SK-N-SH (cell line): ENCODE measurements around the gene WWOX. TPM values are rescaled to one million over a fixed set of nuclear protein-coding genes. Genes with fewer than 3 reads are reported as not detected.

Experiments used
- CTCF ChIA-PET: fragments of 300-600, 350-600 bp; formaldehyde crosslinking; extraction: SDS; loops from one replicate; lab custom pipeline; 2021; lab: Yijun Ruan, JAX
- POLR2A ChIA-PET: fragments of 350-600 bp; sonication (Branson Sonifier 250); formaldehyde crosslinking; extraction: SDS; loops from one replicate; lab custom pipeline; 2020; ENCODE audit warnings: antibody characterized with exemption, inconsistent platforms; lab: Yijun Ruan, JAX
- DNase-seq: peaks from one replicate; pipeline ENCODE4 v3.0.0; 2012
- H2AFZ ChIP-seq: fragments of 200-600 bp; sonication (generic); 2 replicates; pipeline ENCODE4 v1.8.1; 2016; ENCODE audit warnings: antibody characterized with exemption, mild to moderate bottlenecking, low read depth
- H3F3A ChIP-seq: fragments of 200-600 bp; sonication (generic); replicated peaks from 2 replicates; pipeline ENCODE3; 2016; ENCODE audit warnings: antibody characterized with exemption, mild to moderate bottlenecking; ENCODE audit not compliant: insufficient read depth
- H3K27ac ChIP-seq, 2 experiments: fragments of 200-500 bp in 1 of 2; fragments of 200-600 bp in 1 of 2; sonication (Bioruptor generic) in 1 of 2; sonication (generic), shearing (Covaris generic) in 1 of 2; 2 replicates each; pipeline versions ENCODE4 v1.5.1 to v1.6.1; 2014 to 2016; ENCODE audit warnings: low read depth in 2 of 2, inconsistent platforms in 1 of 2, low read length in 1 of 2, mild to moderate bottlenecking in 1 of 2, mixed read lengths in 1 of 2
- H3K27me3 ChIP-seq: fragments of 200-600 bp; sonication (generic), shearing (Covaris generic); 2 replicates; pipeline ENCODE4 v1.6.1; 2016; ENCODE audit warnings: mixed run types; ENCODE audit not compliant: insufficient read depth
- H3K36me3 ChIP-seq, 2 experiments: fragments of 200-500 bp in 1 of 2; fragments of 200-600 bp in 1 of 2; sonication (Bioruptor generic) in 1 of 2; sonication (generic) in 1 of 2; replicated peaks in 1 of 2; 2 replicates each; pipeline versions ENCODE3 to v1.5.1; 2014 to 2016; ENCODE audit warnings: low read length in 1 of 2, mild to moderate bottlenecking in 1 of 2; ENCODE audit not compliant: insufficient read depth in 2 of 2, control insufficient read depth in 1 of 2
- H3K4me1 ChIP-seq, 2 experiments: fragments of 200-500 bp in 1 of 2; fragments of 200-600 bp in 1 of 2; sonication (Bioruptor generic) in 1 of 2; sonication (generic), shearing (Covaris generic) in 1 of 2; 2 replicates each; pipeline versions ENCODE4 v1.5.1 to v1.6.1; 2014 to 2016; ENCODE audit warnings: low read depth in 1 of 2, low read length in 1 of 2, mixed run types in 1 of 2; ENCODE audit not compliant: insufficient read depth in 2 of 2, control insufficient read depth in 1 of 2
- H3K4me2 ChIP-seq: fragments of 200-600 bp; sonication (generic), shearing (Covaris generic); 2 replicates; pipeline ENCODE4 v1.6.1; 2017; ENCODE audit warnings: mixed run types
- H3K4me3 ChIP-seq, 2 experiments: fragments of 200-500 bp in 1 of 2; fragments of 200-600 bp in 1 of 2; sonication (Bioruptor generic) in 1 of 2; sonication (generic), shearing (Covaris generic) in 1 of 2; 2 replicates each; pipeline versions ENCODE4 v1.5.1 to v1.8.1; 2014 to 2016; ENCODE audit warnings: low read depth in 2 of 2, inconsistent platforms in 1 of 2, low read length in 1 of 2, mild to moderate bottlenecking in 1 of 2, mixed read lengths in 1 of 2, moderate library complexity in 1 of 2
- H3K79me2 ChIP-seq: fragments of 200-600 bp; sonication (generic); 2 replicates; pipeline ENCODE4 v1.8.1; 2017; ENCODE audit warnings: mild to moderate bottlenecking; ENCODE audit not compliant: insufficient read depth
- H3K9ac ChIP-seq: fragments of 200-600 bp; sonication (generic); 2 replicates; pipeline ENCODE4 v1.6.1; 2017; ENCODE audit warnings: mixed run types
- H3K9me2 ChIP-seq: fragments of 200-600 bp; sonication (generic); 2 replicates; pipeline ENCODE4 v1.6.1; 2017; ENCODE audit warnings: mixed run types
- H3K9me3 ChIP-seq: fragments of 200-600 bp; sonication (generic); 2 replicates; pipeline ENCODE4 v1.6.1; 2017; ENCODE audit warnings: mixed run types, mild to moderate bottlenecking, moderate library complexity
- H4K20me1 ChIP-seq: fragments of 200-600 bp; sonication (generic); 2 replicates; pipeline ENCODE4 v1.6.1; 2017; ENCODE audit warnings: mild to moderate bottlenecking, mixed run types; ENCODE audit not compliant: insufficient read depth
- CHD2 ChIP-seq: fragments of 150-350 bp; IDR thresholded peaks from 2 replicates; pipeline ENCODE4 v1.6.1; 2018; ENCODE audit warnings: low read length; ENCODE audit not compliant: partially characterized antibody
- EZH2phosphoT487 ChIP-seq: fragments of 200-600 bp; sonication (generic); IDR thresholded peaks from 2 replicates; pipeline ENCODE4 v1.6.1; 2017; ENCODE audit warnings: low read depth, mixed run types, mild to moderate bottlenecking, antibody characterized with exemption, moderate library complexity, borderline replicate concordance
- FOSL2 ChIP-seq: IDR thresholded peaks from 2 replicates; pipeline ENCODE4 v1.4.0; 2012; ENCODE audit warnings: low read depth, mild to moderate bottlenecking, moderate library complexity, borderline replicate concordance
- FOXJ3 ChIP-seq: sonication (generic); formaldehyde crosslinking; IDR thresholded peaks from 2 replicates; pipeline ENCODE4 v1.5.1; 2020; ENCODE audit warnings: mild to moderate bottlenecking, missing genetic modification reagents
- FOXM1 ChIP-seq: IDR thresholded peaks from 2 replicates; pipeline ENCODE4 v1.4.0; 2012; ENCODE audit warnings: low read depth, mild to moderate bottlenecking
- JUND ChIP-seq: IDR thresholded peaks from 2 replicates; pipeline ENCODE4 v1.4.0; 2012
- MAX ChIP-seq: IDR thresholded peaks from 2 replicates; pipeline ENCODE4 v1.4.0; 2012; ENCODE audit warnings: low read depth
- NRF1 ChIP-seq: IDR thresholded peaks from 2 replicates; pipeline ENCODE4 v1.6.1; 2012; ENCODE audit warnings: low read depth, mild to moderate bottlenecking, low read length
- PBX3 ChIP-seq: IDR thresholded peaks from 2 replicates; pipeline ENCODE4; 2012
- RCOR1 ChIP-seq: fragments of 150-350 bp; IDR thresholded peaks from 2 replicates; pipeline ENCODE4 v1.6.1; 2017; ENCODE audit warnings: antibody characterized with exemption, low read length
- RFX5 ChIP-seq: IDR thresholded peaks from 2 replicates; pipeline ENCODE4 v1.6.1; 2012; ENCODE audit warnings: mild to moderate bottlenecking, improper control_type of control experiment, low read length
- TAF1 ChIP-seq: IDR thresholded peaks from 2 replicates; pipeline ENCODE4 v1.6.1; 2012; ENCODE audit warnings: low read depth, mild to moderate bottlenecking, low read length, moderate library complexity, borderline replicate concordance
- TCF12 ChIP-seq: IDR thresholded peaks from 2 replicates; pipeline ENCODE4 v1.4.0; 2012
- TEAD4 ChIP-seq: IDR thresholded peaks from 2 replicates; pipeline ENCODE4 v1.4.0; 2012; ENCODE audit warnings: mild to moderate bottlenecking, borderline replicate concordance; ENCODE audit not compliant: insufficient read depth
- USF1 ChIP-seq: IDR thresholded peaks from 2 replicates; pipeline ENCODE4 v1.4.0; 2012; ENCODE audit warnings: low read depth, borderline replicate concordance
- YY1 ChIP-seq: IDR thresholded peaks from 2 replicates; pipeline ENCODE4 v1.4.0; 2012; ENCODE audit warnings: low read depth, mild to moderate bottlenecking
- WGBS: methylation state at CpG from one replicate; pipeline ENCODE4 v1.1.6; 2017; ENCODE audit warnings: low lambda C conversion rate; 5-methylcytosine and 5-hydroxymethylcytosine counted together
- polyA plus RNA-seq, 3 experiments: library from polyadenylated mRNA; depleted of rRNA; stranded (reverse); fragments of >200 nt; gene quantifications; 2 replicates each; pipeline ENCODE4 v1.2.3, GENCODE V29; 2012

Gene WWOX
- polyA plus RNA-seq, 1 of the 3 experiments (the other 2 are of a cell fraction), result 10.8 TPM

GRCh38 chr16:79003026-79003609, 903.7 kb downstream of the WWOX start (continued):
- TF ChIP-seq USF1 (no peak), CHD2 (no peak), NRF1 (no peak), PBX3 (no peak), RFX5 (no peak), MAX (no peak)

DNA sequence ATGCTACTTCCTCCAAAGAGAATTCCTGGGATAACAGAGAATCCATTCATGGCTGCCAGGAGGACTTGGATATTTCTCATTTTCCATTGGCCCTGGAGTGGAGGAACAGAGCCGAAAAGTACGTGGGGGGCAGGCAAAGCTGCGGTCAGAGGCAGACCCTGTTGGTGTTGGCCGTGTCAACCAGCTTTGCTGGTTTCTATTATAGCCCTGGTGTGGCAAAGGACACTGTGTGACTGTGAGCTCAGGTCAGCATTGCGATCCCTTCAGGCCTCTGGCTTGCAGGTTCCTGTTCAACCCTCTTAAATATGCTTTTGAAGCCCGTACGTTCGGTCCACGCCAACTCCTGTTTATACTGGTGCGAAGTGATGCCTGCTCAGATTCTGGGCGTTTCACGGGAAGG, 904.9 kb downstream of the WWOX start:
- Histone ChIP-seq H3K36me3 (no peaks in the 10 kb centered on the region), H3F3A (no peaks in the 10 kb centered on the region), H3K4me3 (no peak overlapping the region), H3K9me3 (no peaks in the 10 kb centered on the region), H3K27ac (no peak overlapping the region), H2AFZ (no peak overlapping the region), H3K79me2 (no peaks in the 10 kb centered on the region), H3K9ac (no peak overlapping the region), H4K20me1 (no peaks in the 10 kb centered on the region), H3K4me2 (no peak overlapping the region), H3K4me1 (no peaks in the 10 kb centered on the region), H3K9me2 (no peaks in the 10 kb centered on the region), H3K27me3 (no peaks in the 10 kb centered on the region)
- POLR2A ChIA-PET, result no interaction called here
- no peak for DNase-seq
- TF ChIP-seq FOXM1 (no peak), RCOR1 (no peak), CHD2 (no peak)
- CTCF ChIA-PET, result no interaction called here
- 70% methylated on average over 11 of the region's 12 CpGs for WGBS

- TF ChIP-seq USF1 (no peak), TAF1 (no peak), JUND (no peak), FOSL2 (no peak), TCF12 (no peak), FOXJ3 (no peak), EZH2phosphoT487 (no peak), TEAD4 (no peak), CHD2 (no peak), YY1 (no peak)
- Histone ChIP-seq H3K9me2 (no peaks in the 10 kb centered on the region), H3K9ac (no peak overlapping the region), H3K4me1 (no peaks in the 10 kb centered on the region), H3K79me2 (no peaks in the 10 kb centered on the region), H3K4me2 (no peak overlapping the region), H3K36me3 (no peaks in the 10 kb centered on the region), H2AFZ (no peak overlapping the region), H3K9me3 (no peaks in the 10 kb centered on the region), H3F3A (no peaks in the 10 kb centered on the region), H3K4me3 (no peak overlapping the region), H3K27ac (no peak overlapping the region), H3K27me3 (no peaks in the 10 kb centered on the region), H4K20me1 (no peaks in the 10 kb centered on the region)
- 67% methylated on average over 6 of the region's 6 CpGs for WGBS
- DNase-seq, result no peak
- CTCF ChIA-PET, result no interaction called here
- POLR2A ChIA-PET, result no interaction called here
These were observed 905.6 kb downstream of the WWOX start for GRCh38 chr16:79005096-79005495.
